HG02981 (cell line): ENCODE results near the gene MRPL49.
"Not testable (repeated sequence)": the region's sequence is repeated elsewhere in the genome, so short reads cannot be mapped to it uniquely, and the experiment has no call there.

Experiments
- ATAC-seq: cut with Tn5 transposase; IDR thresholded peaks from one replicate; pipeline ENCODE4 v1.9.1; 2021; ENCODE audit warnings: mild to moderate bottlenecking, moderate library complexity; ENCODE audit not compliant: unreplicated experiment

MRPL49 gene

GRCh38 chr11:65117206-65118096, 4.7 kb upstream of the MRPL49 start, which contains the start of gene ZNHIT2:
Gene ZNHIT2, minus strand, starts transcription at chr11:65117701. Its CDS starts 48 bp downstream, at chr11:65117653.
- ATAC-seq, result peak; percentile 59

GRCh38 chr11:65118097-65118837, 3.9 kb upstream of the MRPL49 start:
- no peak for ATAC-seq

GRCh38 chr11:65118891-65119669, 3.0 kb upstream of the MRPL49 start:
- not testable (repeated sequence) for ATAC-seq

GRCh38 chr11:65119670-65119995, 2.5 kb upstream of the MRPL49 start:
- no peak for ATAC-seq

- ATAC-seq, result no peak
Measured at GRCh38 chr11:65120831-65121230, 1.3 kb upstream of the MRPL49 start.

GRCh38 chr11:65121447-65121864, 665 bp upstream of the MRPL49 start:
- ATAC-seq, result no peak

- ATAC-seq, result no peak
Measured at GRCh38 chr11:65124480-65125196, 2.5 kb downstream of the MRPL49 start.

- no peak for ATAC-seq
Measured at GRCh38 chr11:65125197-65126056, 3.3 kb downstream of the MRPL49 start.

GRCh38 chr11:65126624-65127274, 4.6 kb downstream of the MRPL49 start:
- no peak for ATAC-seq

- no peak for ATAC-seq
Measured at GRCh38 chr11:65127473-65128181, 5.5 kb downstream of the MRPL49 start.

GRCh38 chr11:65128182-65129145, 6.3 kb downstream of the MRPL49 start:
- ATAC-seq, result no peak

- ATAC-seq, result no peak
Measured at GRCh38 chr11:65129649-65130441, 7.7 kb downstream of the MRPL49 start.

- ATAC-seq, result no peak
Measured at GRCh38 chr11:65130631-65131416, 8.7 kb downstream of the MRPL49 start.

GRCh38 chr11:65131417-65131776, 9.3 kb downstream of the MRPL49 start:
- ATAC-seq, result no peak

GRCh38 chr11:65131895-65132237, 9.7 kb downstream of the MRPL49 start:
- no peak for ATAC-seq
